ENCODE results near the gene ACKR3.

GRCh38 chr2:236533343-236533742 lies 36.3 kb upstream of the ACKR3 start:
- TF ChIP-seq POLR2A (IDR thresholded peaks at IDR 0.05): no peak
- TF ChIP-seq, protein P1, sequence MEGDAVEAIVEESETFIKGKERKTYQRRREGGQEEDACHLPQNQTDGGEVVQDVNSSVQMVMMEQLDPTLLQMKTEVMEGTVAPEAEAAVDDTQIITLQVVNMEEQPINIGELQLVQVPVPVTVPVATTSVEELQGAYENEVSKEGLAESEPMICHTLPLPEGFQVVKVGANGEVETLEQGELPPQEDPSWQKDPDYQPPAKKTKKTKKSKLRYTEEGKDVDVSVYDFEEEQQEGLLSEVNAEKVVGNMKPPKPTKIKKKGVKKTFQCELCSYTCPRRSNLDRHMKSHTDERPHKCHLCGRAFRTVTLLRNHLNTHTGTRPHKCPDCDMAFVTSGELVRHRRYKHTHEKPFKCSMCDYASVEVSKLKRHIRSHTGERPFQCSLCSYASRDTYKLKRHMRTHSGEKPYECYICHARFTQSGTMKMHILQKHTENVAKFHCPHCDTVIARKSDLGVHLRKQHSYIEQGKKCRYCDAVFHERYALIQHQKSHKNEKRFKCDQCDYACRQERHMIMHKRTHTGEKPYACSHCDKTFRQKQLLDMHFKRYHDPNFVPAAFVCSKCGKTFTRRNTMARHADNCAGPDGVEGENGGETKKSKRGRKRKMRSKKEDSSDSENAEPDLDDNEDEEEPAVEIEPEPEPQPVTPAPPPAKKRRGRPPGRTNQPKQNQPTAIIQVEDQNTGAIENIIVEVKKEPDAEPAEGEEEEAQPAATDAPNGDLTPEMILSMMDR (IDR thresholded peaks at IDR 0.05): no peak
